GM18858 (cell line): ENCODE measurements around the gene MICB.
"Not testable (repeated sequence)": the region's sequence is repeated elsewhere in the genome, so short reads cannot be mapped to it uniquely, and the experiment has no call there.

Experiments
- ATAC-seq: cut with Tn5 transposase; IDR thresholded peaks from one replicate; pipeline ENCODE4 v1.9.1; 2021; ENCODE audit not compliant: unreplicated experiment

MICB gene

DNA sequence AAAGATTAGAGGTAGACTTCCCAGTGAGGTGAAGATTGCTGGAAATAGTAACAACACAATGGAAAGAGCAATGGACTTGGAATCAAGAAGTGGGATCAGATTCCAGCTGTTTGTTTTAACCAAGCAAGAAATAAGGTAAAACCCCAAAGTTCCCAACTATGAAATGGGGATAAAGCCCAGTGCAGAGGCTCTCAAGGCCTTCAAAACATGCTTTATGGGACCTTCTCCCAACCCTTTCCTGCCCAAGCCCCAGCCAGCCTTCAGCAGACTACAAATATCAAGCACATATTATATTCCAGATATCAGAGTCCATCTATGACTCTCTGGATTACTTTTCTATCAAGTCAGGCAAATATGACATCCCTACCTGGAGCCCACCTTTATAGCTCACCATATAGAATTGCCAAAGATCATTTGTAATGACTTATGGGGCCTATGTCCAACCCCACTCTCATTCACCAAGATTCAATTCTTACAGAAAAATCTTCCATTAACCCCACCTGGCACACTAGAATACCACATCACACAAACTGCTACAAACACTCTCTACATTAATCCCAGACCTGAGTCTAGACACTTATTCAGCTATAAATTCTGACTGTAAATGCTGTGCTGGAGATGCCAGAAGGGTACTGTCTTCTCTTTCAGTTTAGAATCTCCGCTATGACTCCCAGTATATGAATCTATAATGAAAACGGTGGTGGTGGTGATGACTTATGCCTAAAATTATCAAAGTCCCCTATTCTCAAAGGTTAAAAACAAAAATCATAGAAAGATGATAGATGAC is 37.8 kb downstream of the MICB start:
- no peak for ATAC-seq

DNA sequence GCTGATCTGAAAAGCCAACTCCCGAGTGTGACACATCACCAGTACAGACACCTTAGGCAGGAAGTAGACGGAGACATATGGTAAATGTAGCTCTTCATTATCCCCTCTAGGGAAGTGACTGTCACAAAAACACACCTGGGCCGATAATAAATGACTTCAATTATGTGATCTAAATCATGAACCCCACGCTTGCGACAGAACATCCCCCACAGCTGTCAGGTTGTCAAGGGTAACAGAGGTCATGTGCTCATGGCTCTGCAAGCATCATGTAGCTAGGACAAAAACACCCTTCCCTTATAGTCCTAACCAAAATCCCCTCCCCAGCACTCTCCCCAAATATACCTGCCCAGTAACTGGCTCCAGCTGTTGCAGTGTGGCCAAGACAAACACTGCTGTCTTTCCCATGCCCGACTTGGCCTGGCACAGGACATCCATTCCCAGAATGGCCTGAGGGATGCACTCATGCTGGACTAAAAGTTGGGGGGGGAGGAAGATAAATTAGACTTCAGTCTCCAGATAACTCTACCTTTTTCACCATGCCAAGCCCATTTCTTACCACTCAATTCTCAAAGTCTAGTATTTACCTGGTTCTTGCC is 41.0 kb downstream of the MICB start:
- no peak for ATAC-seq

DNA sequence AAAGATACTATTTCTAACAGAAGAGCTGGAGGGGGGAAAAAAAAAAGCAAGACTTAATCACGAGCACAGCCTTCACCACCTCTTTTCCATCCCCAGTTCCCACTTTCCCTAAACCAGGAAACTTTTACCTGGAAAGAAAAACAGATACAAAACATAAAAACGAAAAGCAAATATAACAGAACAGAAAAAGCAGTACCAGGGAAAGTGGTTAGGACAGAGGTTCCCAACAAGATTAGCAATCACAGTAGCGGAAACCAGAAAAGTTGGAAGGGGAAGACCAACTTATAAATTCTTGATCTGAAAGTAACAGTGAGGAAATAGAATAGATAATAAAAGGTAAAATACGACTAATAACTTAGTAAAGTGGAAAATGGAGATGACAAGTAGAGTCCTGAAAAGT is 42.7 kb downstream of the MICB start:
- no peak for ATAC-seq

DNA sequence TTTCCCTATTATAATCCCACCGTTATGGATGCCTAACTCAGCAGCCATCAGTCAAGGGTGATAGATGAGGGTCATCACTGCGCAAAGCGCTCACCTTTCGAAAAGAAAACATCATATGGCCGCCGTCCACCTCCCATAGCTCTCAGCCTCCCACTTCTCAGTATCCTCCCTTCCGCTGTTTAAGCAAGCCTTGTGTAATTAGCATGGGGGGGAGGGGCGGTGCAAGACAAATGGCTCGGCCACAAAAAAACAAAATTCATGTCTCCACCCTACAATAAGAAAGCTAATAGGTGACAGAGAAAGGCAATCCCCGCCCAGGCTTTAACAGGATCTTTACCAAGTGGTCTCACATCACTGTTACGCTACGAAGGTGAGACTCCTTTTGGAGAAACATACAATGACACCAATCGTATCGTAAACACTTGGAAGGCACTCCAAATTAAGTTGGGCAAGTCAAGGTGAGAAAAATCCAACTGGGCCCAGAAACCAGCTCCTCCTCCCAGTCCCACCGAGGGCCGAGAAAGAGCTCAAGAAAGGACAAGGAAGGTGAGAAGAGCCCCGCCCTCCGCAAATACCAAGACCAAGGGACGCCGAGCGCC is 43.2 kb downstream of the MICB start:
- ATAC-seq = no peak

DNA sequence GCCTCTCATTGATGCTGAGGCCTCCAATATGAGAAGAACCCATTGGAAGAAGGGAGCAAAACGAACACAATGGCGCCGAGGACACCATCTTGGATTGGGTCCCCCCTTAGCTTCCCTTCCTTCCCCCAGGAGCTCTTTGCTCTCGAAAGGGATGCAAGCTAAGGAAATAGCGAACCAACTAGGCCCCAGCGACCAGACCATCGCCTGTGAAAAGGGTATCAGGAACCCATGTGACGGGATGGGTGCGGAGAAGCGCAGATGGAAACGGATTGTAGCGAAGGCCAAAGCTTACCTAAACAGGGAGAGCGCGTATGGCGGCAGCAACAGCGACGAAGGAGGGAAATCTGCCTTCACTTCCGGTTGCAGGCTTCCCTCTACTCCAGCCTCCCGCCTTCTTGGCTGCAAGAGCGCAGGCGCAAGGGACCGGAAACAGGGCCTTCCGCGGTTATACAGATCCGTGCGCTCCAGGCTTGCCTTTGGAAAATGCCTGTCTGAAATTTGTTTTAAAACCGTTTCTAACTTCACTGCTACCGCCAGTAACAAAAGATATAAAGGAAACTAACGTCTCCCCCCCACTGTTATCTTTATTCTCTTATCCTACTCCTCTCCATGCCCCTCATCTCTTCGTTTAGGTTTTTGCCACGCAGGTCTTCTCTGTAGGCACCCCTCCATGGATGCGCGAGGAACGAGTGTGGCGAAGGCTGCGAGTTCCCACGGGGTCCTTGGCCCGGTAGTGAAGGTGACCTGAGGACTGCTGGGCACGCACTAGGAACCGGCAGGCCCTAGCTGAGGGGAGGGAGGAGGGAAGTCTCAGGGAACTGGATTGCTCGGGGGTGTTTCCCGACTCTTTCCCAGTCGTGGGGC is 43.9 kb downstream of the MICB start, which contains the start of gene DDX39B:
TSS of gene DDX39B (minus strand) at position 346 of the 864 bp plus-strand sequence. CDS start 1,471 bp downstream, outside the sequence.
- ATAC-seq = no peak

DNA sequence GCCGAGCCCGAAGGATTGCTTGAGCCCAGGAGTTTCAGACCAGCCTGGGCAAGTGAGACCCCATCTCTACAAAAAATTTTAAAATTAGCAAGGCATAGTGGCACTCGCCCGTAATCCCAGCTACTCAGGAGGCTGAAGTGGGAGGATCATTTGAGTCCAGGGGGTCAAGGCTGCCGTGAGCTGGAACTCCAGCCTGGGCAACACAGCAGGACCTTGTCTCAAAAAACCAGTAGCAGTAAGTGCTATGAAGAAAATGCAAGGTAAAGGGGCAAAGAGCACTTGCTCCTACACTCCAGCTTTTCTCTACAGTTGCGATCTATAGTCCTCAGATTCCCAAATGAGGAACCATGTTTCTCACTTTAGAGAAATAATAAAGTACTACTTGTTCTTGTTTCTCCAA is 45.7 kb downstream of the MICB start:
- ATAC-seq = no peak

DNA sequence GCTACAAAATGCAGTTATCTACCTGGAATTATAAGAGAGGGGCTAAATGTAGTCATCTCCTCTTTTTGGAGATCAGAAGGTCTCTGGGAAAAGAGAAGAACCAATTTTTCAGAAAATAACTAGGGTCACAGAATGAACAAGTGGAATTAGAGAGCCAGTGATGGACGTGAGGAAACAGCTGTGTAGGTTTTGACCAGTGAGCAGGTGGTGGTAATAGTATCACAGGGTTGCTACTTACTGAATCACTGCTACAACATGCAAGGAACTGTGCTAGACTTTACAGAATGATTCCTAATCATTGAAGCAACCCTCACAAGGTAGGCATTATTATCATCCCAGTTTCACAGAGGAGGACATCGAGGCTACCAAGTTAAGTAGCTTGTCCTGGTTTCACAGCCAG is 46.7 kb downstream of the MICB start:
- ATAC-seq = no peak

DNA sequence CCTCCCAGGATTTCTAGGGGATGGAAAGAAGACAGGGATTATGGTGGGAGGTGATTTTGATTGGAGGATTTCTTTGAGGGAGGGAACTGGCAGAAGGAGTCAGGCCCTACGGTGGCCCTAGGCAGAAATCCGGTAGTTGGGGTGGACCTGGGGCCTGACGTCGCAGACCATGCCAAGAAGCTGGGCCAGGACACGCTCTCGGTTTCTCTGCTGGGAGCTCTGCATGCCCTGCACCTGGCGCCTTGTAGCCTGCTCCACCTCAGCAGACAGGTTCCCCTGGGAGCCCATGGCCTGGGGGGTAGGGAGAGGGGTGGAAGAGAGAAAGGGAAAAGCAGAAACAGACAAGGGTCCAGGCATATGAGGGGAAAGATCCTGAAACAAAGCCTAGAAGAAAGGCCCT is 47.3 kb downstream of the MICB start:
- no peak for ATAC-seq

DNA sequence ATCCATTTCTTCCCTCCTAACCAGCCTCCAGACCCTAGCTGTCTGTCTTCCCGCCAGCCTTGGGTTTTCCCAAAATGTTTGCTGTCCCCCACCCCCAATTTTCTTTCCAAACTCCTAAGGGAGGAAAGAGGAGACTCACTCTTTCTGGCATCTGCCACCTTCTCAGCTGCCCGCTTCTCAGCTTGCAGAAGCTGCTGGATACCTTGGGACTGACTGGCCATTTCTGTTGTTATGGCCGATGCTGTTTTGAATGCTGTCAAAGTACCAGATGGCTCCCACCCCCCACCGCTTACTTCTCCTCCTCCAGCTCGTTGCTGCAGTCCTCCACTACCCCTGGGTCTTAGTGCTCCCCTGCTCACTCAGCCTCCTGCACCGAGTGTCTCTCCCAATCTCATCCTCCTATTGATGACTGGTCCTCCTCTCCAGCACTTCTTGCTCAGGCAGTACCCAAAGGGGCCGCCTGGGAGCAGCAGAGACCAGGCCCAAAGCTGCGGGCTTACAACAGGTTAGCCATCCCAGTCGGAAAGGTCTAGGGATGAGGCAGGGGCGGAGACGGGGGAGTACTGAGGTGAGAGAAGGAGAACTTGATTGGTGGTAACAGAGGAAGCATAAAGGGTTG is 48.5 kb downstream of the MICB start, which contains the start of gene ATP6V1G2:
TSS of gene ATP6V1G2 (minus strand) at position 270 of the 619 bp plus-strand sequence. CDS start at position 221, 49 bp downstream.
- peak; percentile 39 for ATAC-seq

DNA sequence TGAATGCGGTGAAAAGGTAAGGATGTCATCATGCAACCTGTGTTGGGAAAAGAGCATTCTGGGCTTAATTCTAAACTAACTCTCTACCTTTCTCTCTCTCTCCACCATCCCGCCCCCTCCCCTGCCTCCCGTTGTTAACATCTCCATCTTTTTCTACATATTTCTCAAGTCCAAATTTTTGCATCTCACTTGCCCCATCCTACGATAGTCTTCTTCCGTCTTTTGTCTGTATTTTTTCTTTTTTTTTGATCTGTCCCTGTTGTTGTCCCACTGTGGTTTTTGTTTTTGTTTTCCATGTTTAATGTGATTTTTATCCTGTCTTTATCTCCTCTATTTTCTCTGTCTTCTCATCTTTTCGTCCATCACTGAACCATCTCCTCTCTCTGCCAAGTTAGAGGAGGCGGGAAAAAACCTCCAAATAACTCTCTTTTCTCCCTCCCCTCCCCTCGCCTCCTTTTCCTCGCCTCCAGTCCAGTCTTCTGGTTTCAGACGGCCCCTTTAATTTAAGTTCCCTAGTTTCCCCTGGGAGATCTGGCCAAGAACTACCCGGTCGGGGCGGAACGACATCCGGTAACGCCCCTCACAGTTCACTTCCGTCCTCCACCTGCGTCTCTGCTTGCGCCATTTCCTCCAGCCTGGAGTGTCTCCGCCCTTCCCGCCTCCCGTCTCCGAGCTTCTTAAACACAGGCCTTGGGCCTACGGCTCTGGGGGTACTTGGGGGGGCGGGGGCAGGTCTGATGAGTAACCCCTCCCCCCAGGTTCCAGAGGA is 49.2 kb downstream of the MICB start, which contains the start of gene NFKBIL1:
TSS of gene NFKBIL1 (plus strand) at position 651 of the 769 bp plus-strand sequence. CDS start at position 738, 87 bp downstream.
- no peak for ATAC-seq

DNA sequence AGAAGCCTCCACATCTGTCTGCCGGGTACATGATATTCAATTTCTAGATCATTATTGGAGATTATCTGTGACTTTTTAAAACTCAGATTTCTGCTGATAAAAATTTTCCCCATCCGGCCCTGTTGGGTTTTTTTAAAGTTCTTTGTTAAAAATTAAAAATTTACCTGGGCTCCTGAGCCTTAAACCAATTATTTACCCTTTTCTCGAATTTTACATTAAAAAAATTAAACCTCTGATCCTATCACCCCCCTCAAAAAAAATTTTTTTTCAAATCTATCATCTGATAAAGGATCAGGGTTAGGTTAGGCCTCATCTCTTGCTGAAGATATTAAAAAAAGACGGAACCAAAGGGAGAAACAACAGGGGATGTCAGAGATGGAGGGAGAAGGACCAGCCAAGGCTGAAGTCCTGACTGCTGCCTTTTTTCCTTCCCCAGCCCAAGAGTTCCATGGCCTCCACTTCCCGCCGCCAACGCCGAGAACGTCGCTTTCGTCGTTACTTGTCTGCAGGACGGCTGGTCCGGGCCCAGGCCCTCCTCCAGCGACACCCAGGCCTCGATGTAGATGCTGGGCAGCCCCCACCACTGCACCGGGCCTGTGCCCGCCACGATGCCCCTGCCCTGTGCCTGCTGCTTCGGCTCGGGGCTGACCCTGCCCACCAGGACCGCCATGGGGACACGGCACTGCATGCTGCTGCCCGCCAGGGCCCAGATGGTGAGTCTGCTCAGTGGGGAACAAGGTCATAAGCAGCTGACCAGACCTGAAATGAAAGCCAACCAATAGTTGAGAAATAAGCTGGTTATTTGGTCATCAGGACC is 50.0 kb downstream of the MICB start:
- ATAC-seq = no peak

DNA sequence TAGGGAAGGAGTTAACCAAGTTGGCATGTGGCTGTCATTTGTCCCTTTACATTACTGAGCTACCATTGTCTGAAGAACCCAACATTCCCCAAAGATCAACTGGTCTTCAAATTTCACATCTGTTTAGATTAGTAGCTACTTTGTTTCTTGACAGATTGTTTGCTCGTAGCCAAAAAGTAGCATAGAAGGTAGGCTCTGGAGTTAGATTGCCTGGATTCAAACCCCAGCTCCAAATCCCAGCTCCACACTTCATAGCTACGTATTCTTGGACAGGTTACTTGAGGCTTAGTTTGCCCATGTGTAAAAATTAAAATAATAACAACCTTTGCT is 50.6 kb downstream of the MICB start:
- ATAC-seq = no peak

DNA sequence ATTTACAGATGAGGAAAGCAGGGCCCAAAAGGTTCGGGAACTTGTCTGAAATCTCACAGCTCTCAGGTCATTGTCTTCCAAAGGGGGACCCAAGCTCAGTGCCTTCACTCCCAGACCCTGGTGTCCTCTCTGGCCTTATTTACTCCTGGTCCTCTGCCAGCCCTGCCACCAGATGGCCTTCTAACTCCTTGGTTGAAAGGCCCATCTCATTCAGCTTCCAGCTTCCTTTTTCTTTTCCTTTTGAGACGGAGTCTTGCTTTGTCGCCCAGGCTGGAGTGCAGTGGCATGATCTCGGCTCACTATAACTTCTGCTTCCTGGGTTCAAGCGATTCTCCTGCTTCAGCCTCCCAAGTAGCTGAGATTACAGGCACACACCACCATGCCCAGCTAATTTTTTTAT is 53.4 kb downstream of the MICB start:
- ATAC-seq = not testable (repeated sequence)

DNA sequence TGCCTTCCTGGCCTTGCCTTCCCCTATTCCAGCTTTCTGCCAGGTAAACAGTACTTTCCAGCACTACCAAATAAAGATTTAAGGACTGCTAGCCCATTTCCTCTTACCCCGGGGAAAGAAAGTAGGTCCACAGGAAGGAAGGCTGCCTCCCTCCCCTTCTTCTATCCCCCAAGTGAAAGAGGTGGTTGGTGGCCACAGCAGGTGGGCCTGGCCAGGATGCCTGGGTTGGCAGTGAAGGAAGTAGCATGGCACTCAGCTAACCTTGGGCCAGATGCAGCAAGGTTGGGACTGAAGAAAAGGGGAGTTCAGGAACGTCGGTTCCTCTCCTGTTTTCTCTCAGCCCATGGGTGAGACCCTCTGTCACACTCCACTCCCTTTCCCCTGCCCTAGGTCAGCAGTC is 58.4 kb downstream of the MICB start:
- ATAC-seq = no peak

DNA sequence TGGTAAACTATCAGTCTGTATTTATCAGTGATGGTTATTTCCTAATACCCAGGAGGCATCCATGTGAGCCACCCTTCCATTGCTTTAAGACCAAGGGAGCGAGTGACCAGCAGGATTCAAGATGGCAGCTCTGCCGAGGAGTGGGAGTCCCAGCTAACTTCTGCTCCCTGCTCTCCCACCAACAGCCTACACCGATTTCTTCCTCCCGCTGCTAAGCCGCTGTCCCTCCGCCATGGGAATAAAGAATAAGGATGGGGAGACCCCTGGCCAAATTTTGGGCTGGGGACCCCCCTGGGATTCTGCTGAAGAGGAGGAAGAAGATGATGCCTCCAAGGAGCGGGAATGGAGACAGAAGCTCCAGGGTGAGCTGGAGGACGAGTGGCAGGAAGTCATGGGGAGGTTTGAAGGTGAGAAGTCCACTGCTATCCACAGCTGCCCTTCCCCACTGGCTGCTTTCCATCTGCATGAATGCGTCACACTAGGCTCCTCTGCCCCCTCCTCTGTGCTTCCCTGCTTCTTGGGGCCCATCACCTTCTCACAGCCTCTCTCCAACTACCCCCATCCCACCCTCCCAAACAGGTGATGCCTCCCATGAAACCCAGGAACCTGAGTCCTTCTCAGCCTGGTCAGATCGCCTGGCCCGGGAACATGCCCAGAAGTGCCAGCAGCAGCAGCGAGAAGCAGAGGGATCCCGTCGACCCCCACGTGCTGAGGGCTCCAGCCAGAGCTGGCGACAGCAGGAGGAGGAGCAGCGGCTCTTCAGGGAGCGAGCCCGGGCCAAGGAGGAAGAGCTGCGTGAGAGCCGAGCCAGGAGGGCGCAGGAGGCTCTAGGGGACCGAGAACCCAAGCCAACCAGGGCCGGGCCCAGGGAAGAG is 59.7 kb downstream of the MICB start:
- ATAC-seq = no peak

DNA sequence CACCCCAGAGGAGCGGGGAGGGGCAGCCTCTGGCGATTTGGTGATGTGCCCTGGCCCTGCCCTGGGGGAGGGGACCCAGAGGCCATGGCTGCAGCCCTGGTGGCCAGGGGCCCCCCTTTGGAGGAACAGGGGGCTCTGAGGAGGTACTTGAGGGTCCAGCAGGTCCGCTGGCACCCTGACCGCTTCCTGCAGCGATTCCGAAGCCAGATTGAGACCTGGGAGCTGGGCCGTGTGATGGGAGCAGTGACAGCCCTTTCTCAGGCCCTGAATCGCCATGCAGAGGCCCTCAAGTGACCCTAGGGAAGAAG is 60.3 kb downstream of the MICB start:
- ATAC-seq = no peak

DNA sequence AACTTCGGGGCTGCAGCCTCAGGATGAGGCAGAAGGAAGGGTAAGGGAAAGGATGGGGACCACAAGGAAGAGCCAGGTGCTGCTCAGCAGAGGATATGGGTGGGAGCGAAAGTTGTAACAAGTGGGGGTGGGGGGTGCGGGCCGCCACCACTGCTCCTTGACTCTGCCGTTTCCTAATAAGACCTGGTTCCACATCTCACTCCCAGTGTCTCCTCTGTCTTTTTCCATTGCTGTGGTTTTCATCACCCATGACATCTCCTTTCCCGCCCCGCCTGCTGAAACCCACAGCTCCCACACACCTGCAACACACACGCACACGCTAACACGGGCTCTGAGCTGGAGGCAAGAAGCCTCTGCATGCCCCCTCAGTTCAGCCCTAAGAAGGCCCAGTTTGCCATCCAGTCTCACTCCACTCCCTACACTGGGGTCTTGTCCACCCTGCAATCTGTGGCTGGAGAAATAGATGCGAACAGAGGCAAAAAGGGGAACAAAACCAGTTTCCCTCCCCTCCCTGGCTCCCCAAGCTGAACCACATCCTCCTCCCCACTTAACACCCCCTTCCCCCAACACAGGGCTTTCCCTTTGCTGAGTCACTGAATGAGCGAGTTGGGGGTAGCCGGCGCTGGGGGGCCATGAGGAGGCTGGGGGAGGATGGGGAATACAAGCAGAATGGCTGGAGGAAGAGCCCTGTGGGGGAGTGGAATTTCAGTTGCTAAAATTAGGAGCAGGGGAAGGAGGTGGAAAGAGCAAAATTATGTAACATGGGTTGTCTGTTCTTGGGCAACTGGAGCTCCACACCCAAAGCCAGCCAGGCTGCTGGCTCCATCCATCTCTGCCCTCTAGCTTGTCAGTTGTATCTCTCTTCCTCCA is 60.9 kb downstream of the MICB start:
- ATAC-seq = no peak

DNA sequence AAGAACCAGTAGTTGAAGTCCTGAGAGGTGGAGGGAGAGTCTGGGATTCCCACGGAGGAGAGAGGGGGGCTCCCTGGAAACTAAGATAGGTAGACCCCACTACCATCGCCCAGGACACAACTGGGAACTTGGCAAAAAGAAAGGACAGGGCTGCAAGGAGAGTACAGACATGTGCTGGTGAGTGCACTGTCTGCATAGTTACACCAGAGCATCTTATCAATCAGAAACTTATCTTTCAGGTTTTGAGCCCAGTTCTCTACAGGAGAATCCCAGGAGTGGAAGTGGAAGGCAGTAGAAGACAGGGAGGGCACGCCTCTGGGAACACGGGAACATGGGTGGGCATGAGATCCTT is 61.6 kb downstream of the MICB start:
- ATAC-seq = no peak
